HG03575 (cell line): ENCODE results near the gene PTPN11.
"Not testable (repeated sequence)": the region's sequence is repeated elsewhere in the genome, so short reads cannot be mapped to it uniquely, and the experiment has no call there.

Experiments used
- ATAC-seq: cut with Tn5 transposase; IDR thresholded peaks from one replicate; pipeline ENCODE4 v1.9.1; 2021; ENCODE audit not compliant: unreplicated experiment, insufficient number of reproducible peaks, low FRiP score; ENCODE audit errors: extremely low read depth

PTPN11 gene

GRCh38 chr12:112408621-112409020, 10.1 kb upstream of the PTPN11 start:
- ATAC-seq: no peak

GRCh38 chr12:112409064-112409905, 9.5 kb upstream of the PTPN11 start, which contains the start of gene RPL6:
Gene RPL6 (minus strand): TSS chr12:112409605. CDS start chr12:112408656, 949 bp downstream.
- ATAC-seq: no peak

- ATAC-seq: no peak
Observed at GRCh38 chr12:112409906-112410244, 8.9 kb upstream of the PTPN11 start.

GRCh38 chr12:112413855-112414625, 4.7 kb upstream of the PTPN11 start:
- ATAC-seq: no peak

- not testable (repeated sequence) for ATAC-seq
Observed at GRCh38 chr12:112415457-112415856, 3.3 kb upstream of the PTPN11 start.

DNA sequence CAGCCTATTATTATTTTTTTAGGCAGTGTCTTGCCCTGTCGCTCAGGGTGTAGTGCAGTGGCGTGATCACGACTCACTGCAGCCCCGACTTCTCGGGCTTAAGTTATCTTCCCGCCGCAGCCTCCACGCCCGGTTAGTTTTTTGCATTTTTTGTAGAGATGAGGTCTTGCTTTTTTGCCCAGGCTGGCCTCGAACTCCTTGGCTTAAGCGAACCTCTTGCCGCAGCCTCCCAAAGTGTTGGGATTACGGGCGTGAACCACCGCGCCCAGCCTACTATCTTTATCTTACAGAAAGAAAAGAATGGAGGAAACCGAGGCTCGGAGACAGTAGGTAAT, 507 bp upstream of the PTPN11 start:
- ATAC-seq: no peak

- no peak for ATAC-seq
Observed at GRCh38 chr12:112419297-112420133, 768 bp downstream of the PTPN11 start.

DNA sequence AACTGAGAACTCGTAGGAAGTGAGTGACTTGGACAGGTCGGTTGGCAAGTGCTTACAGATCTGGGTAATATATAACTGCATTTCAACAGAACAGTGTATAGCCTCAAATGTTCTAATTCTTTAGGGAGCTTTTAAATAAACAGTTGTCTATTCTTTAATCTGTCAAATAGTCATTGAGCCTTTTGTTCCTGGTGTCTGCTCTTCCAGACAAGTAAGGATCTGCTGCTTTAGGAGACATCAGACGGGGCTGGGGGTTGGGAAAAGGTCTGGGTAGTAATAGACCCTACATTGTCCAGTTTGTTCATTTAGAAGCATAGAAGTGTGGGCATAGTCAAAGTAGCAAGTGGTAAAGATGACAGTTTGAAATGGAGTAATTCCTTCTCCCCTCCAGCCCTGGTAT, 2.0 kb downstream of the PTPN11 start:
- no peak for ATAC-seq

GRCh38 chr12:112421363-112421762, 2.6 kb downstream of the PTPN11 start:
- no peak for ATAC-seq

- ATAC-seq: no peak
Observed at GRCh38 chr12:112422531-112422930, 3.8 kb downstream of the PTPN11 start.

DNA sequence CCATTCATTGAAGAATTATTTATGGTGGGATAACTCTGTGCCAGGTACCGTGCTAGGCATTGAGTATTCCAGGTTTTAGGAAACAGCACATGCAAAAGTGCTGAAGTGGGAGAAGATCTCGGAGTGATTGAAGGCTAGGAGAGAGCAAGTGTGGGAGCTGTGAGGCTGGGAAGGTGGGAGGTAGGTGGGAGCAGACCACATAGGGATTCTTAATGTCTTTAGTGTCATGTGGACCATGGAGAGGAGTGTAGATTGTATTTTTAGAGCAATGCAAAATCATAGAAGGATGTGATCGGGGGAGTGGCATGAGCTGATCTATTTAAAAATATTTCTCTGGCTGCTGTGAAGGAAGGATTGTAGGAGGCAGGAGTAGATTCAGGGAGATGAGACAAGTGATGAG, 5.4 kb downstream of the PTPN11 start:
- ATAC-seq: no peak

GRCh38 chr12:112425582-112426382, 7.0 kb downstream of the PTPN11 start:
- no peak for ATAC-seq

GRCh38 chr12:112427760-112428159, 9.0 kb downstream of the PTPN11 start:
- ATAC-seq: no peak

GRCh38 chr12:112430929-112431328, 12.2 kb downstream of the PTPN11 start:
- no peak for ATAC-seq

DNA sequence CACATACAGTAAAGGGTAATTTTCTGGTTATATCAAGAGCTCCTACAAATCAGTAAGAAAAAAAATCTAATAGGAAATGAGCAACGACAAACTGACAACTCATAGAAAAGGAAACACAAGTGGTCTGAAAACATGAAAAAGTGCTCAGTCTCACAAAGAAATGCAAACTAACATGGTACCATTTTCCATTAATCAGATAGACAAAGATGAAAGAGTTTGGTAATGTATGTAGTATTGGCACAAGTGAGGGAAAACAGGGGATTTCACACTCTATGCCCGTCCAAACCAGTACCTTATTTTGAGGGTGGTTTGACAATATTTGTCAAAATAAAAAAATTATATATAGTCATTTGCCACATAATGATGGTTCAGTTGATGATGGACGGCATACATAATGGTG, 13.2 kb downstream of the PTPN11 start:
- ATAC-seq: no peak

DNA sequence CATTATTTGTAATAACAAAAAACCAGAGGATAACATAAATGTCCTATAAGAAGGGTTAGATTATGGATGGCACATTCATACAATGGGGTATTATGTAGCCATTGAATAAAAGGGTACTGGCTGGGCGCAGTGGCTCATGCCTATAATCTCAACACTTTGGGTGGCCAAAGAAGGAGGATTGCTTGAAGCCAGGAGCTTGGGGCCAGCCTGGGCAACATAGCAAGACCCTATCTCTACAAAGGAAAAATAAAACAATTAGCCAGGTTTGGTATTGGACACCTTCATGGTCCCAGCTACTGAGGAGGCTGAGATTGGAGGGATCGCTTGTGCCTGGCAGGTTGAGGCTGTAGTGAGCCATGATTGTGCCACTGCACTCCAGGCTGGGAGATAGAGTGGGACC, 14.8 kb downstream of the PTPN11 start:
- no peak for ATAC-seq

GRCh38 chr12:112438645-112439044, 19.9 kb downstream of the PTPN11 start:
- ATAC-seq: not testable (repeated sequence)

DNA sequence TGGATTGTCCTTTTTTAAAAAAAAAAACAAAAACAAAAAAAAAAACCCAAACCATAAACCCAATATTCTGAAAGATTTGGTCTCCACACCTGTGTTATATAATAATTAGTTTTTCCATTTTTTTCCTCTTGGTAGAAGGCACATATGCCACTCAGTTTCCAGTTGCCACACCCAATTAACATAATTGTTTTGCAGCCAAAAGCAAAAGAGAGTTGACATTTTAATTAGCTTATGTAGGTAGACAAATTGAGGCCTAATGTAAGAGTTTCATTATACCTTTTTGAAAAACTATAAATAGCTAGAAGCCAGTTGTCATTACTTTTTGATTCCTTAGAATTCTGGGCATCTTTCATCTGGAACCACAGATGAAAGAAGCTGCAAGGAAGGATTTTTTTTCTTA, 21.0 kb downstream of the PTPN11 start:
- no peak for ATAC-seq

GRCh38 chr12:112440653-112441052, 21.9 kb downstream of the PTPN11 start:
- ATAC-seq: not testable (repeated sequence)
